MM.1S (cell line): ENCODE results near the gene FIGLA.

Source experiments
- DNase-seq: peaks from one replicate; pipeline ENCODE4 v3.0.0-alpha.2; 2015
- H2AFZ ChIP-seq: fragments of 300-600 bp; sonication (generic); 2 replicates; pipeline ENCODE4 v1.6.0; 2016; ENCODE audit warnings: antibody characterized with exemption, low read length
- H3F3A ChIP-seq: fragments of 300-600 bp; sonication (generic); 2 replicates; pipeline ENCODE4 v1.6.1; 2016; ENCODE audit warnings: mild to moderate bottlenecking, antibody characterized with exemption, low read length, moderate library complexity, mixed read lengths; ENCODE audit not compliant: insufficient read depth
- H3K27ac ChIP-seq: fragments of 300-600 bp; sonication (generic); 2 replicates; pipeline ENCODE4 v1.5.1; 2016; ENCODE audit warnings: mild to moderate bottlenecking, low read length
- H3K27me3 ChIP-seq: fragments of 300-600 bp; sonication (generic); replicated peaks from 2 replicates; pipeline ENCODE4 v1.6.0; 2016; ENCODE audit warnings: low read length; ENCODE audit not compliant: insufficient read depth
- H3K36me3 ChIP-seq: fragments of 300-600 bp; sonication (generic); replicated peaks from 2 replicates; pipeline ENCODE4 v1.6.1; 2016; ENCODE audit warnings: mild to moderate bottlenecking, low read length, mixed read lengths; ENCODE audit not compliant: insufficient read depth
- H3K4me1 ChIP-seq: fragments of 300-600 bp; sonication (generic); 2 replicates; pipeline ENCODE4 v1.6.1; 2016; ENCODE audit warnings: low read length, mixed read lengths
- H3K4me2 ChIP-seq: fragments of 300-600 bp; sonication (generic); 2 replicates; pipeline ENCODE4 v1.6.0; 2016; ENCODE audit warnings: low read depth, low read length
- H3K4me3 ChIP-seq: fragments of 300-600 bp; sonication (generic); 2 replicates; pipeline ENCODE4 v1.5.1; 2016; ENCODE audit warnings: low read length, mixed read lengths
- H3K79me2 ChIP-seq: fragments of 300-600 bp; sonication (generic); 2 replicates; pipeline ENCODE4 v1.6.1; 2016; ENCODE audit warnings: mixed run types, low read length, mixed read lengths
- H3K9ac ChIP-seq: fragments of 300-600 bp; sonication (generic); 2 replicates; pipeline ENCODE4 v1.6.1; 2016; ENCODE audit warnings: low read length, mixed read lengths
- H3K9me2 ChIP-seq: fragments of 300-600 bp; sonication (generic); replicated peaks from 2 replicates; pipeline ENCODE4 v1.6.1; 2016; ENCODE audit warnings: mild to moderate bottlenecking, low read length, mixed read lengths; ENCODE audit not compliant: insufficient read depth
- H3K9me3 ChIP-seq: fragments of 300-600 bp; sonication (generic); replicated peaks from 2 replicates; pipeline ENCODE4 v1.6.1; 2016; ENCODE audit warnings: mild to moderate bottlenecking, low read length, mixed read lengths; ENCODE audit not compliant: insufficient read depth
- H4K20me1 ChIP-seq: fragments of 300-600 bp; sonication (generic); 2 replicates; pipeline ENCODE4 v1.6.1; 2016; ENCODE audit warnings: mild to moderate bottlenecking, low read length, moderate library complexity, mixed read lengths; ENCODE audit not compliant: insufficient read depth
- EZH2 ChIP-seq: fragments of 300-600 bp; sonication (generic); optimal IDR thresholded peaks from 2 replicates; pipeline ENCODE3; 2017; ENCODE audit warnings: low read depth, mild to moderate bottlenecking, antibody characterized with exemption, low read length, mixed read lengths
- EZH2phosphoT487 ChIP-seq: fragments of 300-600 bp; sonication (generic); IDR thresholded peaks from 2 replicates; pipeline ENCODE4 v1.6.1; 2018; ENCODE audit warnings: antibody characterized with exemption, low read length
- TF ChIP-seq, protein P1 (sequence below): fragments of 300-600 bp; sonication (generic); IDR thresholded peaks from 2 replicates; pipeline ENCODE4 v1.5.1; 2016; ENCODE audit warnings: antibody characterized with exemption, low read length, mixed read lengths

Gene FIGLA

DNA sequence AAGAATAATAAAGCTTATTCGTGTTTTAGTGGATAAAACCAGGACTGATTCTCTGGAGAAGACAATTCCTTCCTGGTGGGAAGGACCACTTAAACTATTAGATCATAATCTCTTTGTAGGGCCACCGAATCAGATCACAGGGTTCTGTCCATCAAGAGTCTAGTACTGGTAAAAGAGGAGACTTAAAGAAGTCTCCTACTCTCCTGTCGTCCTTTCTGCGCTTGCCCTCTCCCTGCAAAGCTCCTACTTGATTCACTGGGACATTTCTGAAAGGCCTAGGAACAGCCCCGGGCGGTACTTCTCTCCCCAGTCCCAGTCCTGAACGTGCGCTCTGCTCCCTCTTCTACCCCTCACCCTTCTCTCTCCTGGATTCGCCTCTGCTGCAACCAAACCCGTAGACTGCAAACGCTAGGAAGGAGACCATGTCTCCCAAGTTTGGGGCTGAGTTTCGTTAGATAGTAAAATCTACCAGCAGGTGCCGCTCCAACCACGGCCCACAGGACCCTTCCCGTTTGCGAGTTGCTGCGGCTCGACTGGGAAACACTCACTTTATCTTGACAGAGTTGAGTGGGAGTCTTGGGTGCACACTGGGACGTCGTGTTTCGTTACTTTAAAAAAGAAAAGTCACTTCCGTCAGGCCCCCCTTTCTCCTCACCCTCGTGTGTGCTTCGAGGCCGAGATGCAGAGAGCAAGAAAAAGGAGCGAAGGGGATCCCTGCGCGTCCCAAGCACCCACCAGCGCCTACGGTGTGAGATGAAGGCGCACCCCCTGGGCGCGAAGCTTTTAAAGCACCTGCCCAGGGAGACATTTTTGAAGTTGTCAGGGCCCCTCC is 923 bp downstream of the FIGLA start:
- Histone ChIP-seq H2AFZ (peak overlapping the region; percentile 43), H3K9me3 (no peaks in the 10 kb centered on the region), H3K9me2 (no peaks in the 10 kb centered on the region), H3K36me3 (no peaks in the 10 kb centered on the region), H3F3A (no peaks in the 10 kb centered on the region), H4K20me1 (no peaks in the 10 kb centered on the region), H3K4me3 (no peak overlapping the region), H3K79me2 (no peaks in the 10 kb centered on the region), H3K9ac (no peak overlapping the region), H3K27me3 (no peaks in the 10 kb centered on the region), H3K4me2 (peak overlapping the region; percentile 58; the same call in 1 of the 2 replicates), H3K27ac (no peak overlapping the region), H3K4me1 (no peaks in the 10 kb centered on the region)
- no peak for TF ChIP-seq EZH2phosphoT487
- TF ChIP-seq, protein P1, sequence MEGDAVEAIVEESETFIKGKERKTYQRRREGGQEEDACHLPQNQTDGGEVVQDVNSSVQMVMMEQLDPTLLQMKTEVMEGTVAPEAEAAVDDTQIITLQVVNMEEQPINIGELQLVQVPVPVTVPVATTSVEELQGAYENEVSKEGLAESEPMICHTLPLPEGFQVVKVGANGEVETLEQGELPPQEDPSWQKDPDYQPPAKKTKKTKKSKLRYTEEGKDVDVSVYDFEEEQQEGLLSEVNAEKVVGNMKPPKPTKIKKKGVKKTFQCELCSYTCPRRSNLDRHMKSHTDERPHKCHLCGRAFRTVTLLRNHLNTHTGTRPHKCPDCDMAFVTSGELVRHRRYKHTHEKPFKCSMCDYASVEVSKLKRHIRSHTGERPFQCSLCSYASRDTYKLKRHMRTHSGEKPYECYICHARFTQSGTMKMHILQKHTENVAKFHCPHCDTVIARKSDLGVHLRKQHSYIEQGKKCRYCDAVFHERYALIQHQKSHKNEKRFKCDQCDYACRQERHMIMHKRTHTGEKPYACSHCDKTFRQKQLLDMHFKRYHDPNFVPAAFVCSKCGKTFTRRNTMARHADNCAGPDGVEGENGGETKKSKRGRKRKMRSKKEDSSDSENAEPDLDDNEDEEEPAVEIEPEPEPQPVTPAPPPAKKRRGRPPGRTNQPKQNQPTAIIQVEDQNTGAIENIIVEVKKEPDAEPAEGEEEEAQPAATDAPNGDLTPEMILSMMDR = peak; percentile 69
- TF ChIP-seq EZH2 = no peak
- peak; percentile 59 for DNase-seq

DNA sequence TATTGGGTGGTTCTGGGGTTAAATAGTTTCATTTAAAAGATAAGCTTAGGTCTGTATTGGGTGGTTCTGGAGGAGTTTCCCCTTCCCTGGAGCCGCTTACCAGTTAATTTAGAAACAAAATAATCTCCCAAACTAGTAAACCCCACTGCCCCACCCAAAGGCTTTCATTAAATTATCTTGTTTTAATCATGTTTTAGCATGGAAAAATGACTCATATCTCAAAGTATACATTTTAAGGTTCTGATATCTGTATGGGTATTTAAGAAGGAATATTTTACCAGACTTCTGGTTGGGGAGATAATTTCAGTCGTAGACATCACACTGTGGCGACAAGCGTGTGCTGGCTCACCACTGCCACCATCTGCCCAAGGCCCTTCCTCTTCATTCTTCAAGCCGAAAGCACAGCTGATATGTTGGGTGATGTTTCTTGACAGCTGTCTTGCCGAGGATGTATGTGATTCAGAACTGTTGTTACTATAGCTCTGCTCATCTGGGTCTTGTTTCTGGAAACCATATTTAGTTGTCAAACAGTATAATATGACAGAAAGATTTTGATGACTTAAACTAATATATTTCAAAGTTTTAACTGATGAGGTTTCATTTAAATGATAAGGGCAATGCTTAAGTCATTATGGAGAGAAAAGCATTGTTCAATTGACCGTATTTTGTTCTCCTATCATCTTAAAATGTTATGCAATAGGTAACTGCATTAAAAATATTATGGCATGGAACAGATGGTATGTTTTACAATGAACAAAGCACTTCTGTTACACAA is 5.1 kb downstream of the FIGLA start:
- no peaks in the 10 kb centered on the region for H3F3A ChIP-seq
- no peaks in the 10 kb centered on the region for H3K79me2 ChIP-seq
- H3K27me3 ChIP-seq = no peaks in the 10 kb centered on the region
- DNase-seq = peak; percentile 59
- H3K9ac ChIP-seq = no peak overlapping the region
- no peak overlapping the region for H3K4me3 ChIP-seq
- no peak overlapping the region for H2AFZ ChIP-seq
- no peaks in the 10 kb centered on the region for H3K9me3 ChIP-seq
- TF ChIP-seq EZH2 = no peak
- no peak for TF ChIP-seq EZH2phosphoT487
- TF ChIP-seq, protein P1 = peak; percentile 67
- no peaks in the 10 kb centered on the region for H3K4me1 ChIP-seq
- H4K20me1 ChIP-seq = no peaks in the 10 kb centered on the region
- H3K9me2 ChIP-seq = no peaks in the 10 kb centered on the region
- no peaks in the 10 kb centered on the region for H3K36me3 ChIP-seq
- H3K27ac ChIP-seq = no peak overlapping the region
- H3K4me2 ChIP-seq = no peak overlapping the region

DNA sequence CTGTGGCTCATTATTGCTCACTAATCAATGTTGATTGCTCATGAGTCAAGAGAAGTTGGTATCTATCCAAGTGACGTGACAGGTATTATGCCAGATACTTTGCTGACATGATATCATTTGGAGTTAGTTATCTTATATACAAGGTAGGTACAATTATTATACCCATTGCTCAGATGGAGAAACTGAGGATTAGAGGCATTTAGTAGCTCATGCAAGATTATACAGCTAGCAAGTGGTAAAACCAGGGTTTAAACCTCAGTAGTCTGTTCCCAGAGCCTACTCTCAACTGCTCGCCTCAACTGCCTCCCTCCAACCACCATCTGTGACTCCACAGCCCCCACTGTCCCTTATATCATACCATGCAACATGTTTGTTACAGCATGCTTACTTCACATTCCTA is 6.1 kb downstream of the FIGLA start:
- H2AFZ ChIP-seq = no peak overlapping the region
- H3K27ac ChIP-seq = no peak overlapping the region
- H3K36me3 ChIP-seq = no peaks in the 10 kb centered on the region
- no peak overlapping the region for H3K9ac ChIP-seq
- H4K20me1 ChIP-seq = no peaks in the 10 kb centered on the region
- H3K4me3 ChIP-seq = no peak overlapping the region
- no peak overlapping the region for H3K4me2 ChIP-seq
- no peaks in the 10 kb centered on the region for H3K9me2 ChIP-seq
- no peak for DNase-seq
- H3F3A ChIP-seq = no peaks in the 10 kb centered on the region
- no peaks in the 10 kb centered on the region for H3K79me2 ChIP-seq
- H3K27me3 ChIP-seq = no peaks in the 10 kb centered on the region
- H3K9me3 ChIP-seq = no peaks in the 10 kb centered on the region
- TF ChIP-seq EZH2phosphoT487 (no peak), EZH2 (no peak)
- TF ChIP-seq, protein P1 = no peak
- H3K4me1 ChIP-seq = no peaks in the 10 kb centered on the region
